HEK293 (cell line): ENCODE measurements around the gene GPLD1.

ENCODE experiments used
- CTCF ChIA-PET: fragments of 350-600 bp; formaldehyde crosslinking; extraction: SDS; loops from one replicate; lab custom pipeline; 2021; ENCODE audit warnings: antibody characterized with exemption; lab: Yijun Ruan, JAX
- POLR2A ChIA-PET: fragments of 300-600 bp; formaldehyde crosslinking; extraction: SDS; loops from one replicate; lab custom pipeline; 2020; ENCODE audit warnings: antibody characterized with exemption, inconsistent platforms; lab: Yijun Ruan, JAX
- H3K27ac ChIP-seq: fragments of 200-500 bp; sonication (Bioruptor generic); 2 replicates; pipeline ENCODE4 v1.5.1; 2014; ENCODE audit warnings: low read depth, low read length, control low read depth, inconsistent platforms; ENCODE audit errors: extremely low read depth
- H3K36me3 ChIP-seq, 2 experiments: fragments of 200-500 bp in 1 of 2; sonication (Bioruptor generic) in 1 of 2; 1 replicate in 1 of 2; 2 replicates in 1 of 2; pipeline ENCODE4 v1.5.1; 2014 to 2017; ENCODE audit warnings: inconsistent platforms in 2 of 2, low read length in 2 of 2; ENCODE audit not compliant: control insufficient read depth in 2 of 2, insufficient read depth in 1 of 2
- H3K4me1 ChIP-seq: fragments of 200-500 bp; sonication (Bioruptor generic); 2 replicates; pipeline ENCODE4 v1.5.1; 2014; ENCODE audit warnings: mild to moderate bottlenecking, low read length, inconsistent platforms; ENCODE audit not compliant: control insufficient read depth, insufficient read depth
- H3K4me3 ChIP-seq: 2 replicates; pipeline ENCODE4 v1.5.1; 2011; ENCODE audit warnings: low read depth, mild to moderate bottlenecking, control low read depth, low read length, moderate library complexity
- H3K9me3 ChIP-seq: fragments of 200-500 bp; sonication (Bioruptor generic); 2 replicates; pipeline ENCODE4 v1.5.1; 2014; ENCODE audit warnings: low read depth, low read length, inconsistent platforms; ENCODE audit not compliant: control insufficient read depth, insufficient read depth
- EGR2 ChIP-seq: fragments of 450-650 bp; formaldehyde crosslinking; IDR thresholded peaks from 2 replicates; pipeline ENCODE4 v1.5.1; 2016; ENCODE audit warnings: low read depth, missing biosample characterization, missing genetic modification characterization
- HOXC10 ChIP-seq: sonication (generic); formaldehyde crosslinking; IDR thresholded peaks from 2 replicates; pipeline ENCODE4 v1.8.1; 2023; ENCODE audit warnings: mild to moderate bottlenecking, missing genetic modification reagents
- KLF7 ChIP-seq: fragments of 450-650 bp; formaldehyde crosslinking; IDR thresholded peaks from 2 replicates; pipeline ENCODE4 v1.5.1; 2016; ENCODE audit warnings: missing biosample characterization, missing genetic modification characterization, borderline replicate concordance
- SETDB1 ChIP-seq: IDR thresholded peaks from one replicate; pipeline ENCODE4 v1.6.1; 2017; ENCODE audit warnings: mild to moderate bottlenecking, low read length, moderate library complexity, mixed read lengths; ENCODE audit not compliant: insufficient read length
- TRIM28 ChIP-seq: IDR thresholded peaks from 2 replicates; pipeline ENCODE4 v1.6.1; 2011; ENCODE audit warnings: low read length, control low read depth, borderline replicate concordance
- YY2 ChIP-seq: fragments of 450-650 bp; formaldehyde crosslinking; IDR thresholded peaks from 2 replicates; pipeline ENCODE4 v1.5.1; 2016; ENCODE audit warnings: missing biosample characterization, missing genetic modification characterization
- ZBTB20 ChIP-seq: fragments of 450-650 bp; formaldehyde crosslinking; IDR thresholded peaks from 2 replicates; pipeline ENCODE4 v1.5.1; 2016; ENCODE audit warnings: missing biosample characterization, missing genetic modification characterization
- ZNF266 ChIP-seq: fragments of 450-650 bp; formaldehyde crosslinking; IDR thresholded peaks from 2 replicates; pipeline ENCODE4 v1.5.1; 2016; ENCODE audit warnings: missing biosample characterization, missing genetic modification characterization, low read depth
- ZNF521 ChIP-seq: fragments of 450-650 bp; formaldehyde crosslinking; IDR thresholded peaks from 2 replicates; pipeline ENCODE4 v1.5.1; 2017; ENCODE audit warnings: missing biosample characterization, mild to moderate bottlenecking, missing genetic modification characterization
- ZNF529 ChIP-seq: fragments of 450-650 bp; formaldehyde crosslinking; IDR thresholded peaks from 2 replicates; pipeline ENCODE4 v1.5.1; 2017; ENCODE audit warnings: missing genetic modification characterization, missing biosample characterization; ENCODE audit not compliant: insufficient replicate concordance
- ZNF560 ChIP-seq: fragments of 450-650 bp; formaldehyde crosslinking; IDR thresholded peaks from 2 replicates; pipeline ENCODE4 v1.5.1; 2017; ENCODE audit warnings: missing biosample characterization, missing genetic modification characterization, borderline replicate concordance
- ZNF629 ChIP-seq: fragments of 450-650 bp; formaldehyde crosslinking; IDR thresholded peaks from 2 replicates; pipeline ENCODE4 v1.5.1; 2017; ENCODE audit warnings: missing biosample characterization, missing genetic modification characterization
- ZNF747 ChIP-seq: fragments of 450-650 bp; formaldehyde crosslinking; IDR thresholded peaks from 2 replicates; pipeline ENCODE4 v1.5.1; 2016; ENCODE audit warnings: missing biosample characterization, missing genetic modification characterization
- ZNF768 ChIP-seq: fragments of 450-650 bp; formaldehyde crosslinking; IDR thresholded peaks from 2 replicates; pipeline ENCODE4 v1.5.1; 2018; ENCODE audit warnings: missing biosample characterization, mild to moderate bottlenecking, missing genetic modification characterization
- ZNF776 ChIP-seq: fragments of 450-650 bp; formaldehyde crosslinking; IDR thresholded peaks from 2 replicates; pipeline ENCODE4 v1.5.0; 2017; ENCODE audit warnings: missing biosample characterization, missing genetic modification characterization, borderline replicate concordance
- ZNF791 ChIP-seq: fragments of 450-650 bp; formaldehyde crosslinking; IDR thresholded peaks from 2 replicates; pipeline ENCODE4 v1.5.1; 2016; ENCODE audit warnings: missing biosample characterization, missing genetic modification characterization
- TF ChIP-seq, protein P1 (sequence below): fragments of 450-650 bp; formaldehyde crosslinking; IDR thresholded peaks from 2 replicates; pipeline ENCODE4 v1.5.1; 2016; ENCODE audit warnings: missing biosample characterization, missing genetic modification characterization
- TF ChIP-seq, protein P2 (sequence below): fragments of 450-650 bp; formaldehyde crosslinking; IDR thresholded peaks from 2 replicates; pipeline ENCODE4 v1.5.1; 2016; ENCODE audit warnings: missing biosample characterization, missing genetic modification characterization, borderline replicate concordance
- TF ChIP-seq, protein P3 (sequence below): fragments of 450-650 bp; formaldehyde crosslinking; IDR thresholded peaks from 2 replicates; pipeline ENCODE4 v1.5.1; 2016; ENCODE audit warnings: missing biosample characterization, missing genetic modification characterization, borderline replicate concordance

Gene GPLD1

DNA sequence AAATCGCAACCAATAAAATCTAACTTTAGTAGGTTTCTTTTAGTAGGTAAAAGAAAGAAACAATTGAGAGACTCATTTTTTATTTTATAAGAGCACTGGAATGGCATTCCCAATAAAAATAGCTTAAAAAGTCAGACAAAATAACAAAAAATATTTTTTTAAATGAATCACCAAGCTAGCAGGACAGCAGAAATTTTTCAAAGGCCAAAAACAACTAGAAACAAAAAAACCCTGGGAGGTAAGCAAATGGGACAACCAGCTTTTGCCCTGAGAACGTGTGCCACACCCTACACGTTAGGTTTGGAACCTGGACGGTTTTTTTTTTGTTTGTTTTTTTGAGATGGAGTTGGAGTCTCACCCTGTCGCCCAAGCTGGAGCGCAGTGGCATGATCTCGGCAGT lies 19.6 kb downstream of the GPLD1 start:
- POLR2A ChIA-PET = no interaction called here

DNA sequence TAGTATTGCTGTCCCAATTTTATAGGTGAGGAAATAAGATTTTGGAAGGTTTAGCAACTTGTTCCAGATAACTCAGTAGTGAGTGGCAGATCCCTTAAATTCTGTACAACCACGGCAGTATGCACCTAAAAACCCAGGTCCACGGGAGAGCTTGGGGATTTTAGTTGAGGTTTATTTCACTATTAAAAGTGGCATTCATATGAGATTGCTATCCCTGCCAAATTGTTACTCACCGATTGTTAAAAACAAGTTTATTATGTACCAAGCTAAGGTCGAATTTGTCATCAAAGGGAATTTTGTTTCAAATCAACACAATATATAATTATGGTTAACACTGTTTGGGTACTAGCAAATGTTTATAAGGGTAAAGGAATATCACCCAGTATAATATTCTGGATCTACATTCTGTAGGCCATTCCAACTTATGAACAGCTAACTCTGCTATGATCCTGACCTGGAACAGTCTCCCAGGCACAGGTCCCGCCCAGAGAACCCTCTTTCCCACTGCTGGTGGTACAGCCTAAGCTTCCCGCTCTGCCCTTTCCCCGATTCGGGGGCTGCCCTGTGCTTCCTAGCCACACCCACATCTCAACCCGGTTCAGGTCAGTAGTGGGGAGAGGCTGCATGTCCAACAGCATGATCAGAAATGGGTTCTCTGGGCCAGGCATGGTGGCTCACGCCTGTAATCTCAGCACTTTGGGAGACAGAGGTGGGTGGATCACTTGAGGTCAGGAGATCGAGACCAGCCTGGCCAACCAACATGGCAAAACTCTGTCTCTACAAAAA lies 24.9 kb downstream of the GPLD1 start:
- ChIA-PET CTCF (interaction anchor here (0.9 kb wide), 1 partner anchor 181 kb away, joined by 3 read pairs; no protein-coding TSS in a partner anchor), POLR2A (no interaction called here)
- Histone ChIP-seq H3K27ac (no peak overlapping the region), H3K9me3 (no peaks in the 10 kb centered on the region), H3K4me3 (no peak overlapping the region), H3K36me3 (no peaks in the 10 kb centered on the region), H3K4me1 (no peaks in the 10 kb centered on the region)
- TF ChIP-seq EGR2 (tag by site-specific recombination) = no peak

More for the DNA sequence above, 19.6 kb downstream of the GPLD1 start:
- Histone ChIP-seq H3K4me3 (no peak overlapping the region), H3K4me1 (no peaks in the 10 kb centered on the region), H3K27ac (no peak overlapping the region), H3K9me3 (no peaks in the 10 kb centered on the region), H3K36me3 (no peaks in the 10 kb centered on the region)
- TF ChIP-seq, protein P1, sequence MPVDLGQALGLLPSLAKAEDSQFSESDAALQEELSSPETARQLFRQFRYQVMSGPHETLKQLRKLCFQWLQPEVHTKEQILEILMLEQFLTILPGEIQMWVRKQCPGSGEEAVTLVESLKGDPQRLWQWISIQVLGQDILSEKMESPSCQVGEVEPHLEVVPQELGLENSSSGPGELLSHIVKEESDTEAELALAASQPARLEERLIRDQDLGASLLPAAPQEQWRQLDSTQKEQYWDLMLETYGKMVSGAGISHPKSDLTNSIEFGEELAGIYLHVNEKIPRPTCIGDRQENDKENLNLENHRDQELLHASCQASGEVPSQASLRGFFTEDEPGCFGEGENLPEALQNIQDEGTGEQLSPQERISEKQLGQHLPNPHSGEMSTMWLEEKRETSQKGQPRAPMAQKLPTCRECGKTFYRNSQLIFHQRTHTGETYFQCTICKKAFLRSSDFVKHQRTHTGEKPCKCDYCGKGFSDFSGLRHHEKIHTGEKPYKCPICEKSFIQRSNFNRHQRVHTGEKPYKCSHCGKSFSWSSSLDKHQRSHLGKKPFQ (tag by site-specific recombination) = no peak
- TF ChIP-seq ZNF791 (tag by site-specific recombination) (no peak), ZNF776 (tag by site-specific recombination) (no peak), TRIM28 (no peak), ZNF266 (no peak), ZNF747 (no peak), SETDB1 (no peak), ZNF768 (no peak), ZBTB20 (tag by site-specific recombination) (no peak)
- TF ChIP-seq, protein P2, sequence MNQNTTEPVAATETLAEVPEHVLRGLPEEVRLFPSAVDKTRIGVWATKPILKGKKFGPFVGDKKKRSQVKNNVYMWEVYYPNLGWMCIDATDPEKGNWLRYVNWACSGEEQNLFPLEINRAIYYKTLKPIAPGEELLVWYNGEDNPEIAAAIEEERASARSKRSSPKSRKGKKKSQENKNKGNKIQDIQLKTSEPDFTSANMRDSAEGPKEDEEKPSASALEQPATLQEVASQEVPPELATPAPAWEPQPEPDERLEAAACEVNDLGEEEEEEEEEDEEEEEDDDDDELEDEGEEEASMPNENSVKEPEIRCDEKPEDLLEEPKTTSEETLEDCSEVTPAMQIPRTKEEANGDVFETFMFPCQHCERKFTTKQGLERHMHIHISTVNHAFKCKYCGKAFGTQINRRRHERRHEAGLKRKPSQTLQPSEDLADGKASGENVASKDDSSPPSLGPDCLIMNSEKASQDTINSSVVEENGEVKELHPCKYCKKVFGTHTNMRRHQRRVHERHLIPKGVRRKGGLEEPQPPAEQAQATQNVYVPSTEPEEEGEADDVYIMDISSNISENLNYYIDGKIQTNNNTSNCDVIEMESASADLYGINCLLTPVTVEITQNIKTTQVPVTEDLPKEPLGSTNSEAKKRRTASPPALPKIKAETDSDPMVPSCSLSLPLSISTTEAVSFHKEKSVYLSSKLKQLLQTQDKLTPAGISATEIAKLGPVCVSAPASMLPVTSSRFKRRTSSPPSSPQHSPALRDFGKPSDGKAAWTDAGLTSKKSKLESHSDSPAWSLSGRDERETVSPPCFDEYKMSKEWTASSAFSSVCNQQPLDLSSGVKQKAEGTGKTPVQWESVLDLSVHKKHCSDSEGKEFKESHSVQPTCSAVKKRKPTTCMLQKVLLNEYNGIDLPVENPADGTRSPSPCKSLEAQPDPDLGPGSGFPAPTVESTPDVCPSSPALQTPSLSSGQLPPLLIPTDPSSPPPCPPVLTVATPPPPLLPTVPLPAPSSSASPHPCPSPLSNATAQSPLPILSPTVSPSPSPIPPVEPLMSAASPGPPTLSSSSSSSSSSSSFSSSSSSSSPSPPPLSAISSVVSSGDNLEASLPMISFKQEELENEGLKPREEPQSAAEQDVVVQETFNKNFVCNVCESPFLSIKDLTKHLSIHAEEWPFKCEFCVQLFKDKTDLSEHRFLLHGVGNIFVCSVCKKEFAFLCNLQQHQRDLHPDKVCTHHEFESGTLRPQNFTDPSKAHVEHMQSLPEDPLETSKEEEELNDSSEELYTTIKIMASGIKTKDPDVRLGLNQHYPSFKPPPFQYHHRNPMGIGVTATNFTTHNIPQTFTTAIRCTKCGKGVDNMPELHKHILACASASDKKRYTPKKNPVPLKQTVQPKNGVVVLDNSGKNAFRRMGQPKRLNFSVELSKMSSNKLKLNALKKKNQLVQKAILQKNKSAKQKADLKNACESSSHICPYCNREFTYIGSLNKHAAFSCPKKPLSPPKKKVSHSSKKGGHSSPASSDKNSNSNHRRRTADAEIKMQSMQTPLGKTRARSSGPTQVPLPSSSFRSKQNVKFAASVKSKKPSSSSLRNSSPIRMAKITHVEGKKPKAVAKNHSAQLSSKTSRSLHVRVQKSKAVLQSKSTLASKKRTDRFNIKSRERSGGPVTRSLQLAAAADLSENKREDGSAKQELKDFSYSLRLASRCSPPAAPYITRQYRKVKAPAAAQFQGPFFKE (tag by site-specific recombination) = no peak
- CTCF ChIA-PET = interaction anchor here (0.6 kb wide), 1 partner anchor 38 kb away, joined by 6 read pairs; no protein-coding TSS in a partner anchor

DNA sequence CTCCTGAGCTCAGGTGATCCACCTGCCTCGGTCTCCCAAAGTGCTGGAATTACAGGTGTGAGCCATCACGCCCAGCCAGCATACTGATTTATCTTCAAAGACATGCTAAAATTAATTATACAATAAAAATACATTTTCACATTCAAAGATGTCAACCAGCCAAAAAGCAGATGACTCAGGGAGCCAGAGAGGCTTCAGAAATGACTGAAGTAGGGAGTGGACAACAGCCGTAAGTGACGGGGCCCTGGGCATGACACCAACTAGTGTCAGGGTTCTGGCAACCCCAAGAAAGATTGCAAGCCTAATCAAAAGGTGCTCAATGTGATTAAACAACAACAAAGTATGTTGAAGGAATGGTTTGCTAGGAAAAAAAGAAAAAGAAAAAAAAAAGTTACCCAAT lies 28.4 kb downstream of the GPLD1 start:
- H3K9me3 ChIP-seq = no peaks in the 10 kb centered on the region
- no peak overlapping the region for H3K4me3 ChIP-seq
- no peaks in the 10 kb centered on the region for H3K4me1 ChIP-seq
- no peaks in the 10 kb centered on the region for H3K36me3 ChIP-seq
- ChIA-PET CTCF (interaction anchor here (1.4 kb wide), 1 partner anchor 30 kb away, joined by 7 read pairs; no protein-coding TSS in a partner anchor), POLR2A (no interaction called here)
- H3K27ac ChIP-seq = no peak overlapping the region
- TF ChIP-seq ZNF560 (tag by site-specific recombination) (no peak), HOXC10 (CRISPR knock-in tag) (no peak), KLF7 (no peak), YY2 (tag by site-specific recombination) (no peak), SETDB1 (no peak), ZNF529 (tag by site-specific recombination) (no peak), ZNF629 (tag by site-specific recombination) (no peak), ZNF521 (tag by site-specific recombination) (no peak)
- TF ChIP-seq, protein P3, sequence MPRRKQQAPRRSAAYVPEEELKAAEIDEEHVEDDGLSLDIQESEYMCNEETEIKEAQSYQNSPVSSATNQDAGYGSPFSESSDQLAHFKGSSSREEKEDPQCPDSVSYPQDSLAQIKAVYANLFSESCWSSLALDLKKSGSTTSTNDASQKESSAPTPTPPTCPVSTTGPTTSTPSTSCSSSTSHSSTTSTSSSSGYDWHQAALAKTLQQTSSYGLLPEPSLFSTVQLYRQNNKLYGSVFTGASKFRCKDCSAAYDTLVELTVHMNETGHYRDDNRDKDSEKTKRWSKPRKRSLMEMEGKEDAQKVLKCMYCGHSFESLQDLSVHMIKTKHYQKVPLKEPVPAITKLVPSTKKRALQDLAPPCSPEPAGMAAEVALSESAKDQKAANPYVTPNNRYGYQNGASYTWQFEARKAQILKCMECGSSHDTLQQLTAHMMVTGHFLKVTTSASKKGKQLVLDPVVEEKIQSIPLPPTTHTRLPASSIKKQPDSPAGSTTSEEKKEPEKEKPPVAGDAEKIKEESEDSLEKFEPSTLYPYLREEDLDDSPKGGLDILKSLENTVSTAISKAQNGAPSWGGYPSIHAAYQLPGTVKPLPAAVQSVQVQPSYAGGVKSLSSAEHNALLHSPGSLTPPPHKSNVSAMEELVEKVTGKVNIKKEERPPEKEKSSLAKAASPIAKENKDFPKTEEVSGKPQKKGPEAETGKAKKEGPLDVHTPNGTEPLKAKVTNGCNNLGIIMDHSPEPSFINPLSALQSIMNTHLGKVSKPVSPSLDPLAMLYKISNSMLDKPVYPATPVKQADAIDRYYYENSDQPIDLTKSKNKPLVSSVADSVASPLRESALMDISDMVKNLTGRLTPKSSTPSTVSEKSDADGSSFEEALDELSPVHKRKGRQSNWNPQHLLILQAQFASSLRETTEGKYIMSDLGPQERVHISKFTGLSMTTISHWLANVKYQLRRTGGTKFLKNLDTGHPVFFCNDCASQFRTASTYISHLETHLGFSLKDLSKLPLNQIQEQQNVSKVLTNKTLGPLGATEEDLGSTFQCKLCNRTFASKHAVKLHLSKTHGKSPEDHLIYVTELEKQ (tag by site-specific recombination) = no peak
